Neural progenitor cell (in vitro differentiated cells): ENCODE measurements around the gene C11orf21.

Experiments used
- CTCF ChIP-seq: fragments of 200-600 bp; sonication (generic); IDR thresholded peaks from 2 replicates; pipeline ENCODE4 v1.5.1; 2017; ENCODE audit warnings: antibody characterized with exemption, mild to moderate bottlenecking
- EZH2 ChIP-seq: fragments of 200-600 bp; sonication (generic); IDR thresholded peaks from 2 replicates; pipeline ENCODE4 v1.6.1; 2017; ENCODE audit warnings: antibody characterized with exemption, mild to moderate bottlenecking, moderate library complexity
- EZH2phosphoT487 ChIP-seq: fragments of 200-600 bp; sonication (generic); IDR thresholded peaks from 2 replicates; pipeline ENCODE4 v1.6.1; 2017; ENCODE audit warnings: antibody characterized with exemption

DNA sequence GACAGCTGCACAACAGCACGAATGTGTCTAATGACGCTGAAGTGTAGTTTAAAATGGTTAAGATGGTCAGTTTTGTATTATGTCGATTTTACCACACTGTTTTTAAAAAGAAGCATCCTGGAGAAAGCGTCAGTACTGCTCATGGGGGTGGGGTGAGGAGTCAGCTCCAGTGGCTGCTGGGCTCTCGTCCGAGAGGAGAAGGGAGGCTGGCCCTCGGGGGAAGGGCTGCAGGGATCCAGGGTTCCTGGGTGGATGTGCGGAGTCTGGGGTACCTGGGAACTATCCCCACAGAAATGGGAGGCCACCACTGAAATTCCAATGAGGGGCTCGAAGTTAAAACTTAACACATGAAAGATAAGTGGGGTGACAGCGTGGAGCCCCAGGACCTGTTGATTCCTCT lies 11.9 kb downstream of the C11orf21 start:
- TF ChIP-seq CTCF (no peak), EZH2phosphoT487 (no peak), EZH2 (no peak)
